NCI-H1417 (cell line): Measurements from ENCODE around the gene GLI3.

ENCODE experiments used
- DNase-seq, 3 experiments: peaks; one replicate each; lab custom pipeline; 2025; lab: John Stamatoyannopoulos, UW

The GLI3 gene

GRCh38 chr7:42236976-42237810, at the start of gene GLI3:
GLI3 (minus strand) TSS chr7:42237209; CDS start chr7:42223253, 13,956 bp downstream.
- no peak for DNase-seq

GRCh38 chr7:42285383-42285824, 48.4 kb upstream of the GLI3 start:
- DNase-seq: no peak

GRCh38 chr7:42283553-42283952, 46.5 kb upstream of the GLI3 start:
- DNase-seq: no peak

- DNase-seq: no peak
Measured at GRCh38 chr7:42278344-42278743, 41.3 kb upstream of the GLI3 start.

GRCh38 chr7:42274053-42274452, 37.0 kb upstream of the GLI3 start:
- DNase-seq: no peak

- DNase-seq: no peak
Measured at GRCh38 chr7:42272793-42273665, 36.0 kb upstream of the GLI3 start.

- no peak for DNase-seq
Measured at GRCh38 chr7:42269161-42269560, 32.2 kb upstream of the GLI3 start.

GRCh38 chr7:42264702-42265101, 27.7 kb upstream of the GLI3 start:
- no peak for DNase-seq

- no peak for DNase-seq
Measured at GRCh38 chr7:42263971-42264370, 27.0 kb upstream of the GLI3 start.

GRCh38 chr7:42262964-42263363, 26.0 kb upstream of the GLI3 start:
- peak in 2 of 3 experiments; percentile 39 to 61 for DNase-seq

- no peak for DNase-seq
Measured at GRCh38 chr7:42254217-42254616, 17.2 kb upstream of the GLI3 start.

- no peak for DNase-seq
Measured at GRCh38 chr7:42253316-42253715, 16.3 kb upstream of the GLI3 start.

GRCh38 chr7:42250411-42250810, 13.4 kb upstream of the GLI3 start:
- DNase-seq: no peak

- no peak for DNase-seq
Measured at GRCh38 chr7:42248579-42248978, 11.6 kb upstream of the GLI3 start.

GRCh38 chr7:42247301-42247700, 10.3 kb upstream of the GLI3 start:
- no peak for DNase-seq

GRCh38 chr7:42244828-42245227, 7.8 kb upstream of the GLI3 start:
- no peak for DNase-seq

- DNase-seq: no peak
Measured at GRCh38 chr7:42242381-42242780, 5.4 kb upstream of the GLI3 start.

- no peak for DNase-seq
Measured at GRCh38 chr7:42241424-42241823, 4.4 kb upstream of the GLI3 start.

- DNase-seq: no peak
Measured at GRCh38 chr7:42240416-42240815, 3.4 kb upstream of the GLI3 start.

GRCh38 chr7:42238709-42239366, 1.8 kb upstream of the GLI3 start:
- no peak for DNase-seq

- no peak for DNase-seq
Measured at GRCh38 chr7:42237811-42238541, 967 bp upstream of the GLI3 start.
